Upper lobe of left lung (tissue), 4 donors: ENCODE results near the gene CGREF1.

ENCODE experiments used
- CTCF ChIP-seq, 6 experiments: fragments of 450-650 bp in 4 of 6; fragments of 200-600 bp in 2 of 6; sonication (generic) in 2 of 6; IDR thresholded peaks; one replicate each; pipeline ENCODE4 v1.5.1; 2016 to 2019; ENCODE audit warnings: antibody characterized with exemption in 6 of 6
- EP300 ChIP-seq, 4 donors: sonication (generic); formaldehyde crosslinking; IDR thresholded peaks; one replicate each; pipeline ENCODE4 v1.5.1; 2017; ENCODE audit warnings: antibody characterized with exemption in 4 of 4, control low read depth in 2 of 4
- POLR2A ChIP-seq, 4 donors: fragments of 450-650 bp; IDR thresholded peaks; one replicate each; pipeline ENCODE4 v1.5.1; 2016 to 2017; ENCODE audit warnings: antibody characterized with exemption in 4 of 4, mild to moderate bottlenecking in 2 of 4

GRCh38 chr2:27150639-27151230, 31.8 kb upstream of the CGREF1 start:
- TF ChIP-seq CTCF (IDR thresholded peaks at IDR 0.05) (no peak), EP300 (IDR thresholded peaks at IDR 0.05) (no peak), POLR2A (IDR thresholded peaks at IDR 0.05) (no peak)
